Measurements from ENCODE around the gene GLI1. TPM values are rescaled to one million over a fixed set of nuclear protein-coding genes. Genes with fewer than 3 reads are reported as not detected.

The GLI1 gene
- total RNA-seq, 1 donor from 2014 or later = 5.2 TPM

- Histone ChIP-seq H3K36me3 (ENCODE audit: control insufficient read depth in 3 of 3, insufficient read depth in 3 of 3, low read length in 3 of 3) (no peaks in the 10 kb centered on the region), H3K9me3 (ENCODE audit: control insufficient read depth in 3 of 3, low read length in 3 of 3) (no peaks in the 10 kb centered on the region), H3K27me3 (ENCODE audit: control insufficient read depth in 3 of 3, insufficient read depth in 3 of 3, low read length in 3 of 3) (peaks cover 50 to 72% (median 71%) of the 10 kb centered on the region in 3 donors), H3K9ac (ENCODE audit: low read depth in 1 of 3, low read length in 3 of 3) (no peak overlapping the region), H3K4me3 (ENCODE audit: low read length in 3 of 3) (no peak overlapping the region), H3K27ac (ENCODE audit: low read depth, low read length) (no peak overlapping the region), H3K4me1 (ENCODE audit: control insufficient read depth in 3 of 3, insufficient read depth in 3 of 3, low read length in 3 of 3) (peaks cover 10 to 16% (median 13%) of the 10 kb centered on the region in 3 donors)
These were observed 14.3 kb downstream of the GLI1 start for GRCh38 chr12:57473886-57474285.

- Histone ChIP-seq H3K4me1 (ENCODE audit: control insufficient read depth in 3 of 3, insufficient read depth in 3 of 3, low read length in 3 of 3) (peaks cover 10 to 16% (median 13%) of the 10 kb centered on the region in 3 donors), H3K36me3 (ENCODE audit: control insufficient read depth in 3 of 3, insufficient read depth in 3 of 3, low read length in 3 of 3) (no peaks in the 10 kb centered on the region), H3K27ac (ENCODE audit: low read depth, low read length) (no peak overlapping the region), H3K9me3 (ENCODE audit: control insufficient read depth in 3 of 3, low read length in 3 of 3) (no peaks in the 10 kb centered on the region), H3K27me3 (ENCODE audit: control insufficient read depth in 3 of 3, insufficient read depth in 3 of 3, low read length in 3 of 3) (peaks cover 50 to 72% (median 67%) of the 10 kb centered on the region in 3 donors), H3K4me3 (ENCODE audit: low read length in 3 of 3) (no peak overlapping the region), H3K9ac (ENCODE audit: low read depth in 1 of 3, low read length in 3 of 3) (no peak overlapping the region)
These were observed 14.8 kb downstream of the GLI1 start for GRCh38 chr12:57474430-57474829.

- H3K9me3 ChIP-seq (ENCODE audit: control insufficient read depth in 3 of 3, low read length in 3 of 3) = no peaks in the 10 kb centered on the region
- H3K4me1 ChIP-seq (ENCODE audit: control insufficient read depth in 3 of 3, insufficient read depth in 3 of 3, low read length in 3 of 3) = peaks cover 10 to 16% (median 13%) of the 10 kb centered on the region in 3 donors
- H3K4me3 ChIP-seq (ENCODE audit: low read length in 3 of 3) = no peak overlapping the region
- H3K27me3 ChIP-seq (ENCODE audit: control insufficient read depth in 3 of 3, insufficient read depth in 3 of 3, low read length in 3 of 3) = peaks cover 50 to 72% (median 65%) of the 10 kb centered on the region in 3 donors
- H3K36me3 ChIP-seq (ENCODE audit: control insufficient read depth in 3 of 3, insufficient read depth in 3 of 3, low read length in 3 of 3) = no peaks in the 10 kb centered on the region
- H3K27ac ChIP-seq (ENCODE audit: low read depth, low read length) = no peak overlapping the region
- H3K9ac ChIP-seq (ENCODE audit: low read depth in 1 of 3, low read length in 3 of 3) = peak overlapping the region in 1 of 3 donors; percentile 25
These were observed 15.3 kb downstream of the GLI1 start for GRCh38 chr12:57474862-57475261.

GRCh38 chr12:57475271-57476161, 15.9 kb downstream of the GLI1 start:
- no peaks in the 10 kb centered on the region for H3K9me3 ChIP-seq (ENCODE audit: control insufficient read depth in 3 of 3, low read length in 3 of 3)
- peak overlapping the region; percentile 15 to 70 (median 64) for H3K4me3 ChIP-seq (ENCODE audit: low read length in 3 of 3)
- H3K36me3 ChIP-seq (ENCODE audit: control insufficient read depth in 3 of 3, insufficient read depth in 3 of 3, low read length in 3 of 3) = no peaks in the 10 kb centered on the region
- peaks cover 50 to 69% (median 59%) of the 10 kb centered on the region in 3 donors for H3K27me3 ChIP-seq (ENCODE audit: control insufficient read depth in 3 of 3, insufficient read depth in 3 of 3, low read length in 3 of 3)
- H3K9ac ChIP-seq (ENCODE audit: low read depth in 1 of 3, low read length in 3 of 3) = peak overlapping the region in 1 of 3 donors; percentile 50
- H3K4me1 ChIP-seq (ENCODE audit: control insufficient read depth in 3 of 3, insufficient read depth in 3 of 3, low read length in 3 of 3) = peaks cover 10 to 16% (median 13%) of the 10 kb centered on the region in 3 donors
- no peak overlapping the region for H3K27ac ChIP-seq (ENCODE audit: low read depth, low read length)

- peaks cover 48 to 66% (median 58%) of the 10 kb centered on the region in 3 donors for H3K27me3 ChIP-seq (ENCODE audit: control insufficient read depth in 3 of 3, insufficient read depth in 3 of 3, low read length in 3 of 3)
- no peak overlapping the region for H3K27ac ChIP-seq (ENCODE audit: low read depth, low read length)
- H3K4me3 ChIP-seq (ENCODE audit: low read length in 3 of 3) = peak overlapping the region; percentile 51 to 70 (median 64)
These were observed 16.8 kb downstream of the GLI1 start for GRCh38 chr12:57476162-57476992.

GRCh38 chr12:57476993-57477709, 17.6 kb downstream of the GLI1 start:
- peak overlapping the region in 2 of 3 donors; percentile 13 to 51 for H3K4me3 ChIP-seq (ENCODE audit: low read length in 3 of 3)
- H3K27me3 ChIP-seq (ENCODE audit: control insufficient read depth in 3 of 3, insufficient read depth in 3 of 3, low read length in 3 of 3) = peaks cover 47 to 62% (median 51%) of the 10 kb centered on the region in 3 donors
- H3K4me1 ChIP-seq (ENCODE audit: control insufficient read depth in 3 of 3, insufficient read depth in 3 of 3, low read length in 3 of 3) = peaks cover 10 to 16% (median 13%) of the 10 kb centered on the region in 3 donors
- no peaks in the 10 kb centered on the region for H3K36me3 ChIP-seq (ENCODE audit: control insufficient read depth in 3 of 3, insufficient read depth in 3 of 3, low read length in 3 of 3)
- H3K27ac ChIP-seq (ENCODE audit: low read depth, low read length) = peak overlapping the region; percentile 36
- H3K9me3 ChIP-seq (ENCODE audit: control insufficient read depth in 3 of 3, low read length in 3 of 3) = no peaks in the 10 kb centered on the region
- peak overlapping the region in 1 of 3 donors; percentile 16 for H3K9ac ChIP-seq (ENCODE audit: low read depth in 1 of 3, low read length in 3 of 3)

More at GRCh38 chr12:57476162-57476992, 16.8 kb downstream of the GLI1 start:
- Histone ChIP-seq H3K4me1 (ENCODE audit: control insufficient read depth in 3 of 3, insufficient read depth in 3 of 3, low read length in 3 of 3) (peaks cover 10 to 16% (median 13%) of the 10 kb centered on the region in 3 donors), H3K36me3 (ENCODE audit: control insufficient read depth in 3 of 3, insufficient read depth in 3 of 3, low read length in 3 of 3) (no peaks in the 10 kb centered on the region), H3K9ac (ENCODE audit: low read depth in 1 of 3, low read length in 3 of 3) (peak overlapping the region in 1 of 3 donors; percentile 50), H3K9me3 (ENCODE audit: control insufficient read depth in 3 of 3, low read length in 3 of 3) (no peaks in the 10 kb centered on the region)

- H3K36me3 ChIP-seq (ENCODE audit: control insufficient read depth in 3 of 3, insufficient read depth in 3 of 3, low read length in 3 of 3) = no peaks in the 10 kb centered on the region
- H3K9me3 ChIP-seq (ENCODE audit: control insufficient read depth in 3 of 3, low read length in 3 of 3) = no peaks in the 10 kb centered on the region
- peaks cover 41 to 57% (median 47%) of the 10 kb centered on the region in 3 donors for H3K27me3 ChIP-seq (ENCODE audit: control insufficient read depth in 3 of 3, insufficient read depth in 3 of 3, low read length in 3 of 3)
- H3K4me3 ChIP-seq (ENCODE audit: low read length in 3 of 3) = no peak overlapping the region
- H3K4me1 ChIP-seq (ENCODE audit: control insufficient read depth in 3 of 3, insufficient read depth in 3 of 3, low read length in 3 of 3) = peaks cover 10 to 16% (median 13%) of the 10 kb centered on the region in 3 donors
- H3K9ac ChIP-seq (ENCODE audit: low read depth in 1 of 3, low read length in 3 of 3) = peak overlapping the region in 1 of 3 donors; percentile 32
- peak overlapping the region; percentile 40 for H3K27ac ChIP-seq (ENCODE audit: low read depth, low read length)
These were observed 18.4 kb downstream of the GLI1 start for GRCh38 chr12:57477710-57478681.

- Histone ChIP-seq H3K9me3 (ENCODE audit: control insufficient read depth in 3 of 3, low read length in 3 of 3) (no peaks in the 10 kb centered on the region), H3K4me1 (ENCODE audit: control insufficient read depth in 3 of 3, insufficient read depth in 3 of 3, low read length in 3 of 3) (peaks cover 10 to 16% (median 13%) of the 10 kb centered on the region in 3 donors), H3K9ac (ENCODE audit: low read depth in 1 of 3, low read length in 3 of 3) (no peak overlapping the region), H3K4me3 (ENCODE audit: low read length in 3 of 3) (no peak overlapping the region), H3K27ac (ENCODE audit: low read depth, low read length) (peak overlapping the region; percentile 40), H3K36me3 (ENCODE audit: control insufficient read depth in 3 of 3, insufficient read depth in 3 of 3, low read length in 3 of 3) (no peaks in the 10 kb centered on the region), H3K27me3 (ENCODE audit: control insufficient read depth in 3 of 3, insufficient read depth in 3 of 3, low read length in 3 of 3) (peaks cover 34 to 51% (median 39%) of the 10 kb centered on the region in 3 donors)
These were observed 19.4 kb downstream of the GLI1 start for GRCh38 chr12:57479043-57479375.

Measured in skeletal muscle tissue (tissue), 4 donors.